Muscle layer of duodenum (tissue), 2 donors: ENCODE results near the gene RERE.
"Not testable (repeated sequence)": the region's sequence is repeated elsewhere in the genome, so short reads cannot be mapped to it uniquely, and the experiment has no call there.

Experiments
- H3K27ac ChIP-seq: one replicate; pipeline ENCODE4 v1.7.0; 2013; ENCODE audit warnings: mild to moderate bottlenecking, low read length
- H3K27me3 ChIP-seq: one replicate; pipeline ENCODE4 v1.7.0; 2013; ENCODE audit warnings: low read depth, mild to moderate bottlenecking, control low read depth, low read length
- H3K36me3 ChIP-seq, 2 donors: one replicate each; pipeline ENCODE4 v1.7.0; 2013; ENCODE audit warnings: low read length in 2 of 2, control low read depth in 1 of 2, mild to moderate bottlenecking in 1 of 2; ENCODE audit not compliant: insufficient read depth in 2 of 2, control insufficient read depth in 1 of 2
- H3K4me1 ChIP-seq, 2 donors: one replicate each; pipeline ENCODE4 v1.7.0; 2013; ENCODE audit warnings: low read length in 2 of 2, mild to moderate bottlenecking in 2 of 2, control low read depth in 1 of 2, moderate library complexity in 1 of 2; ENCODE audit not compliant: insufficient read depth in 2 of 2, control insufficient read depth in 1 of 2
- H3K4me3 ChIP-seq, 2 donors: one replicate each; pipeline ENCODE4 v1.7.0; 2013; ENCODE audit warnings: low read length in 2 of 2, low read depth in 1 of 2, mild to moderate bottlenecking in 1 of 2
- H3K9me3 ChIP-seq, 2 donors: one replicate each; pipeline ENCODE4 v1.7.0; 2013; ENCODE audit warnings: low read length in 2 of 2, control low read depth in 1 of 2, mild to moderate bottlenecking in 1 of 2; ENCODE audit not compliant: control insufficient read depth in 1 of 2
- donor health status: healthy.

Gene RERE

GRCh38 chr1:8628606-8629005 lies 188.8 kb downstream of the RERE start:
- no peaks in the 10 kb centered on the region for H3K36me3 ChIP-seq
- H3K9me3 ChIP-seq = no peaks in the 10 kb centered on the region
- no peak overlapping the region for H3K27ac ChIP-seq
- H3K4me1 ChIP-seq = peaks cover 8 to 41% of the 10 kb centered on the region in 2 donors
- no peak overlapping the region for H3K4me3 ChIP-seq
- no peaks in the 10 kb centered on the region for H3K27me3 ChIP-seq

DNA sequence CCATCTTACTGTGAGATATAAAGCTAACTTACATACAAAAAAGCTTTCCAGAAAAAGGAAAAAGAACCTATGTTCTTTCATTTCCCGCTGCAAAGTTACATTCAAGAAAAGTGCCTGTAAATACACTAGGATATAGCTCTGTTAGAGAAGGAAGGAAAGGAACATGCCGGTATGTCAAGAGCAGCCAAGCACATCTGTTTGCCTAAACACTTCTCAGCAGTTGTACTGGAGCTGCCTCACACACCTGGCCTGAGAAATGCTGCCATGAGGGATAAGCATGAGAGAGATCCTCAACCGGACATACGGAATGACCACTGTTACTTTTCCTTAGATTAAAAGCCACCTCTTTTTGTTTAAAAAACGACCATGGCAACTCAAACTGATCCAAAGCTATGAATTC lies 189.7 kb downstream of the RERE start:
- Histone ChIP-seq H3K27me3 (no peaks in the 10 kb centered on the region), H3K36me3 (no peaks in the 10 kb centered on the region), H3K27ac (no peak overlapping the region), H3K9me3 (no peaks in the 10 kb centered on the region), H3K4me3 (no peak overlapping the region), H3K4me1 (peaks cover 8 to 41% of the 10 kb centered on the region in 2 donors)

GRCh38 chr1:8625981-8626898 lies 191.2 kb downstream of the RERE start:
- Histone ChIP-seq H3K4me3 (no peak overlapping the region), H3K4me1 (peaks cover 8 to 29% of the 10 kb centered on the region in 2 donors), H3K27ac (no peak overlapping the region), H3K36me3 (no peaks in the 10 kb centered on the region), H3K9me3 (no peaks in the 10 kb centered on the region), H3K27me3 (no peaks in the 10 kb centered on the region)

- Histone ChIP-seq H3K4me3 (no peak overlapping the region), H3K9me3 (no peaks in the 10 kb centered on the region), H3K27ac (no peak overlapping the region), H3K36me3 (no peaks in the 10 kb centered on the region), H3K4me1 (peaks cover 8 to 27% of the 10 kb centered on the region in 2 donors), H3K27me3 (no peaks in the 10 kb centered on the region)
Measured at GRCh38 chr1:8625491-8625890, 191.9 kb downstream of the RERE start.

- H3K27me3 ChIP-seq, H3K4me3 ChIP-seq, H3K27ac ChIP-seq, H3K36me3 ChIP-seq, H3K9me3 ChIP-seq, H3K4me1 ChIP-seq: not testable (repeated sequence)
Measured at GRCh38 chr1:8623651-8624192, 193.7 kb downstream of the RERE start.

- H3K4me1 ChIP-seq, H3K9me3 ChIP-seq, H3K27me3 ChIP-seq, H3K27ac ChIP-seq, H3K4me3 ChIP-seq, H3K36me3 ChIP-seq: not testable (repeated sequence)
Measured at GRCh38 chr1:8621785-8622348, 195.6 kb downstream of the RERE start.

DNA sequence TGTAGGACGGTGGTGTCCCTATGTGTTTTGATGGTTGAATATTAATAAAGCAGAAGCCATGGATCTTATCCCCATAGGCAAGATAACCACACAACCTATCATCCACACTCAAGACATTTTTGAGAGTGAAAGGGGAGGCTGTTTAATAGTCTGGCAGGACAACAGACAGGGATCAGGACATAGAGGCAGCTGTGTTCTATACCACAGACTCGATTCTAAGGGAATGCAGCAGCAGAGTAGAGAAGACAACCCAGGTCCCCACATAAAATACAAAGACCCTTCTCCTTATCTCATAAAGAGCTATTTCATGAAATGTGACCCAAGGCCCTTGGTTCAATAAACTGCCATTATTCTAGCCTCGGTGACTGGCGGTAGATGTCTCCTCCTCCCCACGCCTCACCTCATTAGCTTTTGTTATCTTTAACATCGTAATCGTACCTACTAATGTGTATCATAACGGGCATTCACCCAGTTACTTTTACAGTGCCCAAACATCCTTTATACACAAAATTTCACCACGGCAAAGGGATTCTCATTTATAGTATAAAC lies 196.3 kb downstream of the RERE start:
- H3K27ac ChIP-seq, H3K9me3 ChIP-seq, H3K4me3 ChIP-seq, H3K36me3 ChIP-seq, H3K27me3 ChIP-seq, H3K4me1 ChIP-seq: not testable (repeated sequence)

- H3K9me3 ChIP-seq, H3K4me1 ChIP-seq, H3K27me3 ChIP-seq, H3K27ac ChIP-seq, H3K36me3 ChIP-seq, H3K4me3 ChIP-seq: not testable (repeated sequence)
Measured at GRCh38 chr1:8619917-8620502, 197.4 kb downstream of the RERE start.

DNA sequence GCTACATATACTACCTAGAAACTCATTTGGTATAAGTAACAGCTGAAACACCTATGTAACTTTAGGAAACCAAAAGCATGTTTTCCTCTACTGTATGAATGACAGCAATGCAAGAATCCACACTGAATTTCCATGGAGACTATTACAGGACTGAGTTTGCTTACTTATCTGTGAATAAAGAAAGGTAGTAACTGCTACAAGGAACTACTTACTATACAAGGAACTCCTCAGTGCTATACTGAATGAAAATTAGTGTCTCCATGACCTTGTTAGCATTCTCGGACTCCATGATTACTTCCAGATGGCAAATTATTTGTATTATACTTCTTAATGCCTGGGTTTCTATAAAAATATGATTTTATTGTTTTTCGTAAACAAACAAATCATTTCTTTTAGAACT lies 198.0 kb downstream of the RERE start:
- H3K36me3 ChIP-seq, H3K4me3 ChIP-seq, H3K27ac ChIP-seq, H3K27me3 ChIP-seq, H3K4me1 ChIP-seq, H3K9me3 ChIP-seq: not testable (repeated sequence)

GRCh38 chr1:8616791-8617190 lies 200.6 kb downstream of the RERE start:
- H3K36me3 ChIP-seq, H3K27ac ChIP-seq, H3K4me1 ChIP-seq, H3K27me3 ChIP-seq, H3K4me3 ChIP-seq, H3K9me3 ChIP-seq: not testable (repeated sequence)

DNA sequence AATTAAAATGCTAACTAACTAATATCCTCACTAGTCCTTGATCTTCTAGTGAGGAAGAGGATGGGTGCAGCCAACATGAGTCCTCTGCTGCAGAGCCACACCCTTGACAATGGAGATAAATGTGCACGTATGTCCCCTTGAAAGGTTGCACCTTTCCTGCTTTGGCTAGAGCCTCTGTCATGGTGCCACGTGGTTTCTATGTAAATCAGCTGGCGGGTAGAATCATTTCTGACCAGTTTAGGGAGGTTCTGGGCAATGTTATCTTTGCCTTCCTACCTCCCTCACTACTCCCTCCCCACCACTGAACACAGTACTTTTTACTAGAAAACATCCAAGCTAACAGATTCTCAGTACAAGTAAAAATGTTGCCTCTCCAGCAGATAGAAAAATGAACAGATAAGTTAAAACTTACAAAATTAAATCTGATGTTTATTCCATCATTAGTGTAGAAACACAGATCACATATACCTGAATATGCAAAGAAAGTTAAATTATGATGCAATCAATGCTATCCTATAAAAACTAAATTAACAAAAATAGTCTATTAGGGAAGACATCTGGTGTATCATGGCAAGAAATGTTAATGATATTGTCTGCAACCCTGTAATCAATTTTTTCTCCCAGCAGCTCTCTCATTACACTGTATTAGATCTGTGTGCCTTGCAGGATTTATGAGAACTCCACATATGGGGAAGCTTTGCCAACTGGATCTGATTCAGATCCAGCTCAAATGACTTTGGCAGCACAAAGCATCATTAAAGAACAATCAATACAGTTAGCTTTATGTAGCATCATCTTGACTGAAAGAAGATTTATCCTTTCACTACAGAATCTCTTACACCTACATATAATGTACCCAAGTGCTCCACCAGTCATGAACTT lies 205.6 kb downstream of the RERE start:
- not testable (repeated sequence) for H3K4me3 ChIP-seq, H3K36me3 ChIP-seq, H3K4me1 ChIP-seq

More for the DNA sequence above, 205.6 kb downstream of the RERE start:
- not testable (repeated sequence) for H3K27ac ChIP-seq, H3K9me3 ChIP-seq, H3K27me3 ChIP-seq
